ENCODE measurements around the gene SCN5A. TPM values are rescaled to one million over a fixed set of nuclear protein-coding genes. Genes with fewer than 3 reads are reported as not detected.

SCN5A gene
- total RNA-seq, 1 experiment from 2014 or later = 0.16 TPM

DNA sequence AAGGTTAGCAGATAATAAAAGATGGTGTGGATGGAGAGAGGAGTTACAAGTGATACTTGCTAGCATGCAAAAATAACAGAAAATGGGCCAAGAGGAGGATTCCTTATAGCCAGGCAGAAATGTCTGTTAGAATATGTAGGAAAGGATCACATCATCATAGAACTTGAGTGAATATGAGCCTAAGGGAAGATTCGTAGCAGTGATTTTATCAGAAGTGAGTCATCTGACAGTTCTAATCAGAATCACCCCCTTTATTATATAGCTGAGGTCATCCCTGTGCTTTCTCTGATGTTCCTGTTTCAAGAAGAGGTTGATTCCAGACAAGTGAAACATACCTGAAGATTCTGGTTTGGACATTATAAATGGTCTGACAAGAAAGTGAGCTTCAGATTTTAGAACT lies 130.5 kb downstream of the SCN5A start:
- H3K9me3 Mint-ChIP-seq (ENCODE audit: unreplicated experiment) = no peaks in the 10 kb centered on the region
- Histone ChIP-seq H3K27me3 (replicated peaks; ENCODE audit: control insufficient read depth, insufficient read depth, low read length) (no peaks in the 10 kb centered on the region), H3K4me1 (no peaks in the 10 kb centered on the region), H3K9me3 (no peaks in the 10 kb centered on the region), H3K4me3 (ENCODE audit: low read depth, low read length) (no peak overlapping the region), H3K36me3 (ENCODE audit: control insufficient read depth, insufficient read depth, low read length) (no peaks in the 10 kb centered on the region; the same call in 1 of the 2 replicates)
- POLR2A ChIA-PET = no interaction called here
- no peak overlapping the region for H3K4me3 Mint-ChIP-seq (ENCODE audit: unreplicated experiment)
- TF ChIP-seq, protein P1, sequence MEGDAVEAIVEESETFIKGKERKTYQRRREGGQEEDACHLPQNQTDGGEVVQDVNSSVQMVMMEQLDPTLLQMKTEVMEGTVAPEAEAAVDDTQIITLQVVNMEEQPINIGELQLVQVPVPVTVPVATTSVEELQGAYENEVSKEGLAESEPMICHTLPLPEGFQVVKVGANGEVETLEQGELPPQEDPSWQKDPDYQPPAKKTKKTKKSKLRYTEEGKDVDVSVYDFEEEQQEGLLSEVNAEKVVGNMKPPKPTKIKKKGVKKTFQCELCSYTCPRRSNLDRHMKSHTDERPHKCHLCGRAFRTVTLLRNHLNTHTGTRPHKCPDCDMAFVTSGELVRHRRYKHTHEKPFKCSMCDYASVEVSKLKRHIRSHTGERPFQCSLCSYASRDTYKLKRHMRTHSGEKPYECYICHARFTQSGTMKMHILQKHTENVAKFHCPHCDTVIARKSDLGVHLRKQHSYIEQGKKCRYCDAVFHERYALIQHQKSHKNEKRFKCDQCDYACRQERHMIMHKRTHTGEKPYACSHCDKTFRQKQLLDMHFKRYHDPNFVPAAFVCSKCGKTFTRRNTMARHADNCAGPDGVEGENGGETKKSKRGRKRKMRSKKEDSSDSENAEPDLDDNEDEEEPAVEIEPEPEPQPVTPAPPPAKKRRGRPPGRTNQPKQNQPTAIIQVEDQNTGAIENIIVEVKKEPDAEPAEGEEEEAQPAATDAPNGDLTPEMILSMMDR (IDR thresholded peaks at IDR 0.05; ENCODE audit: insufficient read depth in 1 of 2, low read depth in 1 of 2, low read length in 1 of 2, severe bottlenecking in 1 of 2, unreplicated experiment in 1 of 2) = no peak
- intact Hi-C loops (cut with micrococcal nuclease; ENCODE audit: unreplicated experiment) = no loop called here
- H3K36me3 Mint-ChIP-seq (ENCODE audit: insufficient read depth, unreplicated experiment) = peaks cover 6% of the 10 kb centered on the region
- H3K4me1 Mint-ChIP-seq (ENCODE audit: low read depth, unreplicated experiment) = no peaks in the 10 kb centered on the region
- no peaks in the 10 kb centered on the region for H3K27me3 Mint-ChIP-seq (ENCODE audit: insufficient read depth, unreplicated experiment)
- DNase-seq = no peak
- CTCF ChIA-PET = interaction anchor here (1.3 kb wide), 1 partner anchor 86 kb away, joined by 4 read pairs; no protein-coding TSS in a partner anchor
- no TSS peak for BruUV-seq (replicated peaks)
- H3K27ac Mint-ChIP-seq (ENCODE audit: unreplicated experiment) = no peak overlapping the region

DNA sequence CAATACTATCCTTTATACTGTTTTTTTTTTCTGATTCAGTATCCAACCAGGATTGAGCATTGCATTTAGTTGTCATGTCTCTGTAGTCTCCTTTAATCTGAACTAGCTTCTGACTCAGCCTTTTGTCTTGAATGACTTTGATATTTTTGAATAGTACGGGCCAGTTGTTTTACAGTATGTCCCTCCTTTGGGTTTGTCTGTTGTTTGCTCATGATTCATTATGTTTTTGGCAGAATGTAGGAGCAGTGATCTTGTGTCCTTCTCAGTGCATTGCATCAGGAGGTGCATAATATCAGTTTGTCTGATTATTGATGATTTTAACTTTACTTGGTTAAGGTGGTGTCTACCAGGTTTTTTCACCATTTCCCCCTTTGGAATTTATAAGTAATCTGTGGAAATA lies 132.8 kb downstream of the SCN5A start:
- Histone ChIP-seq H3K27me3 (replicated peaks; ENCODE audit: control insufficient read depth, insufficient read depth, low read length) (no peaks in the 10 kb centered on the region), H3K36me3 (ENCODE audit: control insufficient read depth, insufficient read depth, low read length) (no peaks in the 10 kb centered on the region), H3K4me3 (ENCODE audit: low read depth, low read length) (no peak overlapping the region), H3K9me3 (no peaks in the 10 kb centered on the region), H3K4me1 (no peaks in the 10 kb centered on the region)
- no peaks in the 10 kb centered on the region for H3K4me1 Mint-ChIP-seq (ENCODE audit: low read depth, unreplicated experiment)
- no peak overlapping the region for H3K4me3 Mint-ChIP-seq (ENCODE audit: unreplicated experiment)
- H3K9me3 Mint-ChIP-seq (ENCODE audit: unreplicated experiment) = no peaks in the 10 kb centered on the region
- BruUV-seq (replicated peaks) = no TSS peak
- no peak overlapping the region for H3K27ac Mint-ChIP-seq (ENCODE audit: unreplicated experiment)
- no peaks in the 10 kb centered on the region for H3K27me3 Mint-ChIP-seq (ENCODE audit: insufficient read depth, unreplicated experiment)
- ChIA-PET CTCF (no interaction called here), POLR2A (no interaction called here)
- intact Hi-C loops (cut with micrococcal nuclease; ENCODE audit: unreplicated experiment) = no loop called here
- no peak for DNase-seq
- TF ChIP-seq, protein P1 (IDR thresholded peaks at IDR 0.05; ENCODE audit: insufficient read depth in 1 of 2, low read depth in 1 of 2, low read length in 1 of 2, severe bottlenecking in 1 of 2, unreplicated experiment in 1 of 2) = no peak
- peaks cover under 1% of the 10 kb centered on the region for H3K36me3 Mint-ChIP-seq (ENCODE audit: insufficient read depth, unreplicated experiment)

DNA sequence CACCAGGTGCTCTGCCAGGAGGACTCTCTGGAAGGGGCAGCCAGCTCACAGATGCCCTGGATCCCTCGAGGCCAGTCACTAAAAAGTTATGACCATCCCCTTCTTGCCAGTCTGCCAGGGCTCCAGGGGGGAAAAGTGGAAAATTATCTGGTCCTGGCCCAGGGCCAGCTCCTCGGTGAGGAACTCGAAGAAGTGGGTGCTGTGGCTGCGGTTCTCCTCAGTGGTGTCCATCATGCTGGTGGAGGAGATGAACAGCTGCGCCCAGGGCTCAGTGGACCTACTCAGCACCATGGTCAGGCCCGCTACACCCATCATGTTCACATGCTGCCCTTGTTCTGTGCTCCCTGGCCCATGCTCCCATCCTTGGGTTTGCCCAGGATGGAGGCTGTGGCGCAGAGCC lies 134.1 kb downstream of the SCN5A start:
- no peak overlapping the region for H3K27ac Mint-ChIP-seq (ENCODE audit: unreplicated experiment)
- ChIA-PET POLR2A (no interaction called here), CTCF (no interaction called here)
- Histone ChIP-seq H3K9me3 (no peaks in the 10 kb centered on the region), H3K36me3 (ENCODE audit: control insufficient read depth, insufficient read depth, low read length) (no peaks in the 10 kb centered on the region), H3K4me3 (ENCODE audit: low read depth, low read length) (no peak overlapping the region), H3K27me3 (replicated peaks; ENCODE audit: control insufficient read depth, insufficient read depth, low read length) (no peaks in the 10 kb centered on the region), H3K4me1 (no peaks in the 10 kb centered on the region)
- BruUV-seq (replicated peaks) = no TSS peak
- no peaks in the 10 kb centered on the region for H3K36me3 Mint-ChIP-seq (ENCODE audit: insufficient read depth, unreplicated experiment)
- no peaks in the 10 kb centered on the region for H3K9me3 Mint-ChIP-seq (ENCODE audit: unreplicated experiment)
- H3K4me3 Mint-ChIP-seq (ENCODE audit: unreplicated experiment) = no peak overlapping the region
- intact Hi-C loops (cut with micrococcal nuclease; ENCODE audit: unreplicated experiment) = no loop called here
- no peaks in the 10 kb centered on the region for H3K27me3 Mint-ChIP-seq (ENCODE audit: insufficient read depth, unreplicated experiment)
- no peaks in the 10 kb centered on the region for H3K4me1 Mint-ChIP-seq (ENCODE audit: low read depth, unreplicated experiment)
- DNase-seq = no peak
- TF ChIP-seq, protein P1 (IDR thresholded peaks at IDR 0.05; ENCODE audit: insufficient read depth in 1 of 2, low read depth in 1 of 2, low read length in 1 of 2, severe bottlenecking in 1 of 2, unreplicated experiment in 1 of 2) = no peak
